ENCODE measurements around the gene NRXN2. TPM values are rescaled to one million over a fixed set of nuclear protein-coding genes. Genes with fewer than 3 reads are reported as not detected.

The NRXN2 gene
- polyA plus RNA-seq, 3 donors: 0.07 TPM; not detected in 2

DNA sequence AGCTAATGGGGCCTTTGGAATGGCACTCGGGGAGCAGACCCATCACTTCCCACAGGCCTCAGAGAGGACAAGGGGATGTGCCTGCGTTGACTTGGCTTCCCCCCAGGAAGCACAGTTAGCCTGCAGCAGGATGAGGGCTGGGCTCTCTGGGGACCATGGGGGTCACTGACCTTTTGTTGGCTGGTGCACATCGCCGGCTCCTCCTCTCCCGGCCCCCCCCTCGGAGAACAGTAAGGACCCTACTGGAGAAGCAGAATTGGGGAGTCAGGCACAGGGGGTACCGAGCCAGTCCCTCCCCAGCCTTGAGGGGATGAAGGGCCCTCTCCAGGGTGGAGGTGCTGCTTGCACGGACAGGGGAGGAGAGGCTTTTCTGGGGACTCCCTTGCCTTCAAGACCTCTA is 32.8 kb downstream of the NRXN2 start:
- Histone ChIP-seq H3K4me2 (replicated peaks; ENCODE audit: extremely low read depth, low read length, poor library complexity, severe bottlenecking) (no peak overlapping the region), H3K9me3 (replicated peaks in 1 of 2; ENCODE audit: control insufficient read depth in 1 of 2, insufficient read depth in 1 of 2, low read length in 2 of 2) (no peaks in the 10 kb centered on the region), H3K4me1 (ENCODE audit: control insufficient read depth in 1 of 2, insufficient read depth in 2 of 2, low read length in 2 of 2) (peaks cover 27 to 39% of the 10 kb centered on the region in 2 donors), H3K27me3 (ENCODE audit: control insufficient read depth in 2 of 2, insufficient read depth in 2 of 2, low read length in 2 of 2) (peaks cover 4 to 19% of the 10 kb centered on the region in 2 donors), H3K9ac (ENCODE audit: insufficient read depth, low read length, poor library complexity, severe bottlenecking) (no peak overlapping the region), H3K79me2 (ENCODE audit: insufficient read depth, low read length) (no peaks in the 10 kb centered on the region), H3K27ac (ENCODE audit: low read depth in 1 of 2, low read length in 2 of 2) (no peak overlapping the region), H2AFZ (ENCODE audit: insufficient read depth, low read depth, low read length, poor library complexity, severe bottlenecking) (no peak overlapping the region), H3K36me3 (replicated peaks in 1 of 2; ENCODE audit: control insufficient read depth in 1 of 2, insufficient read depth in 2 of 2, low read length in 2 of 2) (no peaks in the 10 kb centered on the region), H4K20me1 (ENCODE audit: insufficient read depth, low read length) (no peaks in the 10 kb centered on the region), H3K4me3 (replicated peaks in 1 of 3; ENCODE audit: low read depth in 2 of 3, low read length in 3 of 3) (no peak overlapping the region)
- Mint-ChIP-seq H3K36me3 (no peaks in the 10 kb centered on the region), H3K27me3 (ENCODE audit: low read depth in 3 of 3) (peaks cover 20 to 32% (median 29%) of the 10 kb centered on the region in 3 donors), H3K27ac (no peak overlapping the region), H3K4me3 (no peak overlapping the region), H3K4me1 (peaks cover 41% of the 10 kb centered on the region), H3K9me3 (peaks cover 0 to 3% (median 0%) of the 10 kb centered on the region in 7 donors)
- intact Hi-C loops (cut with micrococcal nuclease): no loop called here
- DNase-seq: no peak
- TF ChIP-seq, protein P1, sequence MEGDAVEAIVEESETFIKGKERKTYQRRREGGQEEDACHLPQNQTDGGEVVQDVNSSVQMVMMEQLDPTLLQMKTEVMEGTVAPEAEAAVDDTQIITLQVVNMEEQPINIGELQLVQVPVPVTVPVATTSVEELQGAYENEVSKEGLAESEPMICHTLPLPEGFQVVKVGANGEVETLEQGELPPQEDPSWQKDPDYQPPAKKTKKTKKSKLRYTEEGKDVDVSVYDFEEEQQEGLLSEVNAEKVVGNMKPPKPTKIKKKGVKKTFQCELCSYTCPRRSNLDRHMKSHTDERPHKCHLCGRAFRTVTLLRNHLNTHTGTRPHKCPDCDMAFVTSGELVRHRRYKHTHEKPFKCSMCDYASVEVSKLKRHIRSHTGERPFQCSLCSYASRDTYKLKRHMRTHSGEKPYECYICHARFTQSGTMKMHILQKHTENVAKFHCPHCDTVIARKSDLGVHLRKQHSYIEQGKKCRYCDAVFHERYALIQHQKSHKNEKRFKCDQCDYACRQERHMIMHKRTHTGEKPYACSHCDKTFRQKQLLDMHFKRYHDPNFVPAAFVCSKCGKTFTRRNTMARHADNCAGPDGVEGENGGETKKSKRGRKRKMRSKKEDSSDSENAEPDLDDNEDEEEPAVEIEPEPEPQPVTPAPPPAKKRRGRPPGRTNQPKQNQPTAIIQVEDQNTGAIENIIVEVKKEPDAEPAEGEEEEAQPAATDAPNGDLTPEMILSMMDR (IDR thresholded peaks at IDR 0.05): no peak
- 75% methylated on average over 8 of the region's 8 CpGs for WGBS (ENCODE audit: insufficient coverage)

DNA sequence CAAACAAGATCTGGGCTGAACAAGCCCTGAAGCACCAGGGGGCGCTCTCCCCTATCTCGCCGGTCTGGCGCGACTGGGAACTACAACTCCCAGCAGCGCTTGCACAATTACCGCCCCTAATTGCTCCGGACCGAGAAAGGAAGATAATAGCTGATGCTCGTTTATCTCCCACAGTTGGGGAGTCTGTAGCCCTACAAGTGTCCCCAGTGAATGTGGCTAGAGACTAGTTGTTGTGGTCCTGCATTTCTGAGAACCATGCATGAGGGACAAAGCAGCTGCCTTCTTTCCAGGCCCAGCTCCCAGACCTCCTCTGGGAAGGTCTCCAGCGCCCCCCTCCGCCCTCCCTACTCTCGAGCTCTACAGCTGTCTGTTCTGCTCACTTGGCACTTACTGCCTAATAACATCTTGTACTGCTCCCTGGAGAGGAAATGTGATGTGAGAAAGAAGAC is 34.4 kb downstream of the NRXN2 start:
- peak; percentile 80 to 88 (median 83) for DNase-seq
- peak overlapping the region in 6 of 7 donors; percentile 32 to 84 (median 58) for H3K27ac Mint-ChIP-seq
- H3K9me3 Mint-ChIP-seq: peaks cover 0 to 3% (median 0%) of the 10 kb centered on the region in 7 donors
- H2AFZ ChIP-seq (ENCODE audit: insufficient read depth, low read depth, low read length, poor library complexity, severe bottlenecking): peak overlapping the region; percentile 84
- H3K4me1 Mint-ChIP-seq: peaks cover 41% of the 10 kb centered on the region
- H3K36me3 ChIP-seq (replicated peaks in 1 of 2; ENCODE audit: control insufficient read depth in 1 of 2, insufficient read depth in 2 of 2, low read length in 2 of 2): no peaks in the 10 kb centered on the region
- no CpG with 5 or more reads among the region's 13 CpGs for WGBS (ENCODE audit: insufficient coverage)
- no peaks in the 10 kb centered on the region for H3K79me2 ChIP-seq (ENCODE audit: insufficient read depth, low read length)
- H3K27me3 Mint-ChIP-seq (ENCODE audit: low read depth in 3 of 3): peaks cover 17 to 23% (median 19%) of the 10 kb centered on the region in 3 donors
- H3K4me1 ChIP-seq (ENCODE audit: control insufficient read depth in 1 of 2, insufficient read depth in 2 of 2, low read length in 2 of 2): peaks cover 27 to 39% of the 10 kb centered on the region in 2 donors
- no peaks in the 10 kb centered on the region for H3K36me3 Mint-ChIP-seq
- peak overlapping the region; percentile 81 for H3K4me2 ChIP-seq (replicated peaks; ENCODE audit: extremely low read depth, low read length, poor library complexity, severe bottlenecking)
- H3K27me3 ChIP-seq (ENCODE audit: control insufficient read depth in 2 of 2, insufficient read depth in 2 of 2, low read length in 2 of 2): peaks cover 4 to 15% of the 10 kb centered on the region in 2 donors
- H3K9ac ChIP-seq (ENCODE audit: insufficient read depth, low read length, poor library complexity, severe bottlenecking): no peak overlapping the region
- H3K9me3 ChIP-seq (replicated peaks in 1 of 2; ENCODE audit: control insufficient read depth in 1 of 2, insufficient read depth in 1 of 2, low read length in 2 of 2): no peaks in the 10 kb centered on the region
- H3K4me3 ChIP-seq (replicated peaks in 1 of 3; ENCODE audit: low read depth in 2 of 3, low read length in 3 of 3): peak overlapping the region; percentile 17 to 79 (median 45)
- TF ChIP-seq, protein P1 (IDR thresholded peaks at IDR 0.05): peak; percentile 99
- no peaks in the 10 kb centered on the region for H4K20me1 ChIP-seq (ENCODE audit: insufficient read depth, low read length)
- peak overlapping the region; percentile 74 to 89 for H3K4me3 Mint-ChIP-seq
- intact Hi-C loops (cut with micrococcal nuclease): loop anchor here in 1 of 2 donors (5.0 kb wide), 1 partner anchor 36 kb away; no protein-coding TSS in a partner anchor
- H3K27ac ChIP-seq (ENCODE audit: low read depth in 1 of 2, low read length in 2 of 2): no peak overlapping the region
